ENCODE data around the gene CCDC179. TPM values are rescaled to one million over a fixed set of nuclear protein-coding genes. Genes with fewer than 3 reads are reported as not detected.

CCDC179 gene
- total RNA-seq (1 to 10 TPM; 3.3 to 6.2 TPM), polyA plus RNA-seq (ENCODE audit: insufficient read depth, low read depth, low replicate concordance) (54.1 TPM)
- long read RNA-seq, donor 1: 0 reads
- long read RNA-seq, donor 2: 0 reads

- Histone ChIP-seq H3K36me3 (ENCODE audit: low read depth, missing control alignments) (no peaks in the 10 kb centered on the region), H3K4me3 (no peak within 1 kb of the TSS), H3K27ac (no peak within 1 kb of the TSS), H3K27me3 (no peaks in the 10 kb centered on the region), H3K4me1 (no peaks in the 10 kb centered on the region), H3K9me3 (no peaks in the 10 kb centered on the region)
- WGBS, 2 donors: 93% methylated on average over 4 of the region's 4 CpGs; no CpG with 5 or more reads in 1 of the 2 donors
- TF ChIP-seq POLR2A (IDR thresholded peaks at IDR 0.05): no peak
- no peak for DNase-seq
- intact Hi-C loops (cut with DNase I; ENCODE audit: low total_unique reads): no loop called here
Observed at GRCh38 chr11:22860241-22860640, at the start of gene CCDC179. Gene CCDC179, minus strand, starts transcription at chr11:22860474. Its CDS starts 53 bp downstream, at chr11:22860421.

GRCh38 chr11:22903782-22904181 is 43.5 kb upstream of the CCDC179 start:
- Histone ChIP-seq H3K9me3 (no peaks in the 10 kb centered on the region), H3K36me3 (ENCODE audit: low read depth, missing control alignments) (no peaks in the 10 kb centered on the region), H3K4me1 (no peaks in the 10 kb centered on the region), H3K27me3 (no peaks in the 10 kb centered on the region), H3K4me3 (no peak overlapping the region), H3K27ac (no peak overlapping the region)
- WGBS, 2 donors: 91 to 95% methylated on average over 1 of the region's 1 CpG
- intact Hi-C loops (cut with DNase I; ENCODE audit: low total_unique reads): no loop called here
- DNase-seq: no peak
- TF ChIP-seq POLR2A (IDR thresholded peaks at IDR 0.05) (no peak), CTCF (IDR thresholded peaks at IDR 0.05) (no peak)

GRCh38 chr11:22901603-22902002 is 41.3 kb upstream of the CCDC179 start:
- Histone ChIP-seq H3K4me1 (no peaks in the 10 kb centered on the region), H3K9me3 (no peaks in the 10 kb centered on the region), H3K27ac (no peak overlapping the region), H3K36me3 (ENCODE audit: low read depth, missing control alignments) (no peaks in the 10 kb centered on the region), H3K4me3 (no peak overlapping the region), H3K27me3 (no peaks in the 10 kb centered on the region)
- intact Hi-C loops (cut with DNase I; ENCODE audit: low total_unique reads): no loop called here
- WGBS, 2 donors: 77 to 80% methylated on average over 4 of the region's 4 CpGs
- TF ChIP-seq POLR2A (IDR thresholded peaks at IDR 0.05) (no peak), CTCF (IDR thresholded peaks at IDR 0.05) (no peak)
- DNase-seq: no peak

GRCh38 chr11:22900764-22901486 is 40.7 kb upstream of the CCDC179 start:
- DNase-seq: no peak

GRCh38 chr11:22898036-22898435 is 37.8 kb upstream of the CCDC179 start:
- Histone ChIP-seq H3K9me3 (no peaks in the 10 kb centered on the region), H3K4me1 (no peaks in the 10 kb centered on the region), H3K27ac (no peak overlapping the region), H3K36me3 (ENCODE audit: low read depth, missing control alignments) (no peaks in the 10 kb centered on the region), H3K27me3 (no peaks in the 10 kb centered on the region), H3K4me3 (no peak overlapping the region)
- no peak for DNase-seq
- 92 to 95% methylated on average over 5 of the region's 5 CpGs for WGBS, 2 donors
- intact Hi-C loops (cut with DNase I; ENCODE audit: low total_unique reads): no loop called here
- no peak for TF ChIP-seq POLR2A (IDR thresholded peaks at IDR 0.05)
- TF ChIP-seq CTCF (IDR thresholded peaks at IDR 0.05): no peak

More at GRCh38 chr11:22900764-22901486, 40.7 kb upstream of the CCDC179 start:
- intact Hi-C loops (cut with DNase I; ENCODE audit: low total_unique reads): no loop called here
- no peaks in the 10 kb centered on the region for H3K9me3 ChIP-seq
- TF ChIP-seq POLR2A (IDR thresholded peaks at IDR 0.05) (no peak), CTCF (IDR thresholded peaks at IDR 0.05) (no peak)
- no peak overlapping the region for H3K4me3 ChIP-seq
- H3K27me3 ChIP-seq: no peaks in the 10 kb centered on the region
- no peaks in the 10 kb centered on the region for H3K4me1 ChIP-seq
- no peaks in the 10 kb centered on the region for H3K36me3 ChIP-seq (ENCODE audit: low read depth, missing control alignments)
- H3K27ac ChIP-seq: no peak overlapping the region

Data from testis (tissue), 5 donors.